H9 (cell line): ENCODE measurements around the gene CAMTA1. TPM values are rescaled to one million over a fixed set of nuclear protein-coding genes. Genes with fewer than 3 reads are reported as not detected.

Source experiments
- DNase-seq: peaks from one replicate; pipeline ENCODE4 v3.0.0-alpha.2; 2017
- H2AFZ ChIP-seq: one replicate; pipeline ENCODE4 v1.6.1; 2013; ENCODE audit warnings: mild to moderate bottlenecking, low read length, control low read depth, moderate library complexity
- H2AK5ac ChIP-seq: 2 replicates; pipeline ENCODE4 v1.6.1; 2013; ENCODE audit warnings: low read length, control low read depth, mixed read lengths; ENCODE audit not compliant: insufficient read length
- H2BK120ac ChIP-seq: one replicate; pipeline ENCODE4 v1.6.1; 2013; ENCODE audit warnings: low read depth, mild to moderate bottlenecking, low read length, control low read depth, inconsistent platforms; ENCODE audit not compliant: poor library complexity, severe bottlenecking
- H2BK12ac ChIP-seq: 2 replicates; pipeline ENCODE4 v1.6.1; 2013; ENCODE audit warnings: low read length, control low read depth, mixed read lengths, low read depth; ENCODE audit not compliant: insufficient read length
- H2BK15ac ChIP-seq: 2 replicates; pipeline ENCODE4 v1.6.1; 2013; ENCODE audit warnings: low read depth, low read length, control low read depth
- H2BK20ac ChIP-seq: one replicate; pipeline ENCODE4 v1.6.1; 2013; ENCODE audit warnings: low read depth, mild to moderate bottlenecking, low read length, control low read depth, inconsistent platforms; ENCODE audit not compliant: poor library complexity, severe bottlenecking
- H2BK5ac ChIP-seq: 2 replicates; pipeline ENCODE4 v1.6.1; 2013; ENCODE audit warnings: low read length, control low read depth, mixed read lengths; ENCODE audit not compliant: insufficient read length
- H3K14ac ChIP-seq: 2 replicates; pipeline ENCODE4 v1.6.1; 2013; ENCODE audit warnings: low read length, control low read depth; ENCODE audit not compliant: insufficient read depth
- H3K18ac ChIP-seq: 2 replicates; pipeline ENCODE4 v1.6.1; 2013; ENCODE audit warnings: low read depth, mild to moderate bottlenecking, mixed read lengths, low read length, control low read depth; ENCODE audit not compliant: insufficient read length
- H3K23ac ChIP-seq: 2 replicates; pipeline ENCODE4 v1.6.1; 2013; ENCODE audit warnings: low read length, control low read depth, mixed read lengths, low read depth; ENCODE audit not compliant: insufficient read length
- H3K23me2 ChIP-seq: 2 replicates; pipeline ENCODE4 v1.6.1; 2013; ENCODE audit warnings: low read depth, mild to moderate bottlenecking, mixed read lengths, low read length, control low read depth; ENCODE audit not compliant: insufficient read length, poor library complexity, severe bottlenecking
- H3K27ac ChIP-seq: 2 replicates; pipeline ENCODE4 v1.5.1; 2013; ENCODE audit warnings: low read length, control low read depth, mixed read lengths, low read depth; ENCODE audit not compliant: insufficient read length
- H3K27me3 ChIP-seq: 2 replicates; pipeline ENCODE4 v1.6.1; 2013; ENCODE audit warnings: low read length, control low read depth, inconsistent platforms; ENCODE audit not compliant: insufficient read depth
- H3K4ac ChIP-seq: 2 replicates; pipeline ENCODE4 v1.6.1; 2013; ENCODE audit warnings: low read depth, mild to moderate bottlenecking, control low read depth, inconsistent platforms, low read length, moderate library complexity
- H3K4me1 ChIP-seq: 2 replicates; pipeline ENCODE4 v1.6.1; 2013; ENCODE audit warnings: low read length, control low read depth, inconsistent platforms; ENCODE audit not compliant: insufficient read depth
- H3K4me2 ChIP-seq: 2 replicates; pipeline ENCODE4 v1.6.1; 2013; ENCODE audit warnings: low read length, control low read depth, mixed read lengths; ENCODE audit not compliant: insufficient read length, insufficient read depth
- H3K56ac ChIP-seq: 2 replicates; pipeline ENCODE4 v1.6.1; 2013; ENCODE audit warnings: low read depth, mild to moderate bottlenecking, mixed read lengths, low read length, control low read depth; ENCODE audit not compliant: insufficient read length
- H3K79me1 ChIP-seq: 2 replicates; pipeline ENCODE4 v1.6.1; 2013; ENCODE audit warnings: low read depth, mild to moderate bottlenecking, moderate library complexity, low read length, control low read depth, inconsistent platforms; ENCODE audit not compliant: insufficient read depth, poor library complexity, severe bottlenecking
- H3K79me2 ChIP-seq: 2 replicates; pipeline ENCODE4 v1.6.1; 2013; ENCODE audit warnings: low read length, control low read depth, inconsistent platforms; ENCODE audit not compliant: insufficient read depth
- H3K9ac ChIP-seq: 2 replicates; pipeline ENCODE4 v1.6.1; 2013; ENCODE audit warnings: low read length, control low read depth, mixed read lengths; ENCODE audit not compliant: insufficient read length; ENCODE audit errors: extremely low read depth
- H3K9me3 ChIP-seq: one replicate; pipeline ENCODE4 v1.6.1; 2013; ENCODE audit warnings: low read depth, low read length, inconsistent platforms; ENCODE audit not compliant: control insufficient read depth
- H3T11ph ChIP-seq: one replicate; pipeline ENCODE4 v1.6.1; 2013; ENCODE audit warnings: mild to moderate bottlenecking, low read length, control low read depth, inconsistent platforms
- H4K20me1 ChIP-seq: one replicate; pipeline ENCODE4 v1.6.1; 2013; ENCODE audit not compliant: control insufficient read depth, insufficient read length, insufficient read depth
- H4K5ac ChIP-seq: 2 replicates; pipeline ENCODE4 v1.6.1; 2013; ENCODE audit warnings: low read depth, mild to moderate bottlenecking, mixed read lengths, low read length, control low read depth; ENCODE audit not compliant: insufficient read length
- H4K8ac ChIP-seq: replicated peaks from 2 replicates; pipeline ENCODE4 v1.6.1; 2013; ENCODE audit warnings: low read length, control low read depth, mixed read lengths, low read depth; ENCODE audit not compliant: insufficient read length
- H4K91ac ChIP-seq: 2 replicates; pipeline ENCODE4 v1.6.1; 2013; ENCODE audit warnings: low read depth, mild to moderate bottlenecking, moderate library complexity, mixed read lengths, low read length, control low read depth; ENCODE audit not compliant: insufficient read length
- H3K27ac Mint-ChIP-seq, 3 experiments: 2 replicates in 2 of 3; 3 replicates in 1 of 3; pipeline ENCODE4 v1.8.0; 2020 to 2021; ENCODE audit warnings: mixed read lengths in 3 of 3, mild to moderate bottlenecking in 1 of 3, moderate library complexity in 1 of 3
- H3K27me3 Mint-ChIP-seq: 2 replicates; pipeline ENCODE4 v1.8.0; 2021; ENCODE audit warnings: low read depth, mild to moderate bottlenecking, moderate library complexity, mixed read lengths
- H3K36me3 Mint-ChIP-seq, 3 experiments: 2 replicates in 2 of 3; 3 replicates in 1 of 3; pipeline ENCODE4 v1.8.0; 2020 to 2021; ENCODE audit warnings: low read depth in 3 of 3, mixed read lengths in 3 of 3; ENCODE audit not compliant: insufficient read depth in 1 of 3
- H3K4me1 Mint-ChIP-seq, 2 experiments: 2 replicates each; pipeline ENCODE4 v1.8.0; 2020; ENCODE audit warnings: mixed read lengths in 2 of 2
- H3K4me3 Mint-ChIP-seq, 2 experiments: 2 replicates in 1 of 2; 3 replicates in 1 of 2; pipeline ENCODE4 v1.8.0; 2020 to 2021; ENCODE audit warnings: mild to moderate bottlenecking in 2 of 2, mixed read lengths in 2 of 2, moderate library complexity in 1 of 2
- H3K9me3 Mint-ChIP-seq, 2 experiments: 2 replicates in 1 of 2; 3 replicates in 1 of 2; pipeline ENCODE4 v1.8.0; 2020; ENCODE audit warnings: mild to moderate bottlenecking in 2 of 2, mixed read lengths in 2 of 2, moderate library complexity in 1 of 2
- WGBS: extraction: QIAGEN DNeasy Blood & Tissue Kit; methylation state at CpG from one replicate; pipeline ENCODE4 v1.1.7; 2013; ENCODE audit warnings: missing lambda C conversion rate, low lambda C conversion rate, mixed read lengths; ENCODE audit not compliant: insufficient read length; ENCODE audit errors: extremely low coverage; 5-methylcytosine and 5-hydroxymethylcytosine counted together
- total RNA-seq: library from RNA; stranded (reverse); gene quantifications from 2 replicates; pipeline ENCODE4 v1.2.1, GENCODE V29; 2021
- TF ChIP-seq, protein P1 (sequence below): fragments of 200-600 bp; sonication (generic); conservative IDR thresholded peaks from 3 replicates; pipeline ENCODE4 v1.8.0; 2021; ENCODE audit warnings: antibody characterized with exemption, mild to moderate bottlenecking

CAMTA1 gene
- total RNA-seq, 1 experiment from 2014 or later = 115 TPM

DNA sequence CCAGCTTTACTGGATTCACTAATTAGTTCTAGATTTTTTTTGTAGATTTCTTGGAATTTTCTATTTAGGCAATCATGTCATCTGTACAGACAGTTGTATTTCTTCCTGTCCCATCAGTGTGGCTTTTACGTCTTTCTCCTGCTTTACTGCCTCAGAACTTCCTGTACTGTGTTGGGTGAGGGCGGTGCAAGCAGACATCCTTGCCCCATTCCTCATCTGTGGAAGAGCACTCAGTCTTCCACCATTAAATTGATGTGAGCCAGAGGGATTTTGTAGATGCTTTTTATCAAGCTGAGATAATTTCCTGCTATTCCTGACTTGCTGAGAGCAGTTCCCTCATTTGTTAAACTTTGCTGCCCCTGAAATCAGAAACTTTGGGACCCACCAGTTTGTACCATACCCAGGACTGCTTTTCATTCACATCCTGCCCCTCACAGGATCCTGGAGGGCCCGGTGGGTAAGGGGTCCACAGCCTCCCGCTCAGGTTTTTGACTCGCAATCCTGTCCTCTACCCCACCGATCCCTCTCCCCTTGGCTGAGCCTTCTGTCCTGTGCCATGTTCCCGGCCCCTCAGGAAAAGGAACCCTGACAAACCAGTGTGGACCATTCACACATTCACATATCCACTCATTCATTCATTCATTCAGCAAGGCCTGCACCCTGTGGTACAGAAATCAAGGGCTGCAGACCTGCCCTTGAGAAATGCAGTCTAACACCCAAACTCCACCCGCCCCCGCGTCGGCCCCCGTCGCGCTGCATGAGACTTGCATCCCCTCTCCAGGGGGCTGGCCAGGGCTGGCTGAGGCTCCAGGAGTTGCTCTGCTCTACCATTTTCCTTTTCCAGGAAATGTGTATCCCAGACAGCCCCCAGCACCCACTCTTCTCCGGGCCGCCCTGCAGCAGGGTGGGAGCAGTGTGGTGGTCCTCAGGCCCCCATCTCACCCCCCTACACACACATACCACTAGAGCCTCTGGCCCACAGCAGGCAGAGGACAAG is 739.4 kb downstream of the CAMTA1 start:
- no peak overlapping the region for H2BK20ac ChIP-seq
- no peak overlapping the region for H3K4ac ChIP-seq
- H4K91ac ChIP-seq = no peak overlapping the region
- no peak overlapping the region for H3K14ac ChIP-seq
- H3K9me3 ChIP-seq = no peaks in the 10 kb centered on the region
- H3K56ac ChIP-seq = no peak overlapping the region
- no peak overlapping the region for H3K27ac ChIP-seq
- H3K9me3 Mint-ChIP-seq = peaks cover 3% of the 10 kb centered on the region in 2 experiments; a peak in 3 of 5 replicates
- H4K5ac ChIP-seq = no peak overlapping the region
- no peak overlapping the region for H3K23ac ChIP-seq
- H3K18ac ChIP-seq = no peak overlapping the region
- H2BK120ac ChIP-seq = no peak overlapping the region
- H3K9ac ChIP-seq = no peak overlapping the region
- H3K27me3 ChIP-seq = no peaks in the 10 kb centered on the region
- WGBS = no CpG with 5 or more reads among the region's 16 CpGs
- H3K4me3 Mint-ChIP-seq = no peak overlapping the region; a peak in 1 of 5 replicates
- peaks cover 3 to 8% of the 10 kb centered on the region in 2 experiments; a peak in 3 of 4 replicates for H3K4me1 Mint-ChIP-seq
- H3K36me3 Mint-ChIP-seq = no peaks in the 10 kb centered on the region; a peak in 3 of 7 replicates
- H2AFZ ChIP-seq = no peak overlapping the region
- H4K8ac ChIP-seq = no peak overlapping the region
- no peak overlapping the region for H2BK5ac ChIP-seq
- no peak overlapping the region for H2AK5ac ChIP-seq
- no peaks in the 10 kb centered on the region for H3K23me2 ChIP-seq
- TF ChIP-seq, protein P1, sequence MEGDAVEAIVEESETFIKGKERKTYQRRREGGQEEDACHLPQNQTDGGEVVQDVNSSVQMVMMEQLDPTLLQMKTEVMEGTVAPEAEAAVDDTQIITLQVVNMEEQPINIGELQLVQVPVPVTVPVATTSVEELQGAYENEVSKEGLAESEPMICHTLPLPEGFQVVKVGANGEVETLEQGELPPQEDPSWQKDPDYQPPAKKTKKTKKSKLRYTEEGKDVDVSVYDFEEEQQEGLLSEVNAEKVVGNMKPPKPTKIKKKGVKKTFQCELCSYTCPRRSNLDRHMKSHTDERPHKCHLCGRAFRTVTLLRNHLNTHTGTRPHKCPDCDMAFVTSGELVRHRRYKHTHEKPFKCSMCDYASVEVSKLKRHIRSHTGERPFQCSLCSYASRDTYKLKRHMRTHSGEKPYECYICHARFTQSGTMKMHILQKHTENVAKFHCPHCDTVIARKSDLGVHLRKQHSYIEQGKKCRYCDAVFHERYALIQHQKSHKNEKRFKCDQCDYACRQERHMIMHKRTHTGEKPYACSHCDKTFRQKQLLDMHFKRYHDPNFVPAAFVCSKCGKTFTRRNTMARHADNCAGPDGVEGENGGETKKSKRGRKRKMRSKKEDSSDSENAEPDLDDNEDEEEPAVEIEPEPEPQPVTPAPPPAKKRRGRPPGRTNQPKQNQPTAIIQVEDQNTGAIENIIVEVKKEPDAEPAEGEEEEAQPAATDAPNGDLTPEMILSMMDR = no peak
- H2BK15ac ChIP-seq = no peak overlapping the region
- no peaks in the 10 kb centered on the region for H4K20me1 ChIP-seq
- H3K79me2 ChIP-seq = no peaks in the 10 kb centered on the region
- no peak overlapping the region for H2BK12ac ChIP-seq
- H3K4me2 ChIP-seq = no peak overlapping the region
- no peak for DNase-seq
- no peaks in the 10 kb centered on the region; the same call in 1 of the 2 replicates for H3K27me3 Mint-ChIP-seq
- no peak overlapping the region for H3T11ph ChIP-seq
- H3K27ac Mint-ChIP-seq = no peak overlapping the region; a peak in 1 of 7 replicates
- no peaks in the 10 kb centered on the region for H3K79me1 ChIP-seq
- H3K4me1 ChIP-seq = no peaks in the 10 kb centered on the region
